Cerebellar cortex (tissue), 1 donor: ENCODE measurements around the gene SPATS2.
A peak's percentile ranks its signal among the peaks of the same experiment; 100 is the strongest.
"Not testable (repeated sequence)": the region's sequence is repeated elsewhere in the genome, so short reads cannot be mapped to it uniquely, and the experiment has no call there.

Source experiments
- DNase-seq: peaks from one replicate; pipeline ENCODE4 v3.0.0-alpha.2; 2015; ENCODE audit warnings: low spot score

SPATS2 gene

DNA sequence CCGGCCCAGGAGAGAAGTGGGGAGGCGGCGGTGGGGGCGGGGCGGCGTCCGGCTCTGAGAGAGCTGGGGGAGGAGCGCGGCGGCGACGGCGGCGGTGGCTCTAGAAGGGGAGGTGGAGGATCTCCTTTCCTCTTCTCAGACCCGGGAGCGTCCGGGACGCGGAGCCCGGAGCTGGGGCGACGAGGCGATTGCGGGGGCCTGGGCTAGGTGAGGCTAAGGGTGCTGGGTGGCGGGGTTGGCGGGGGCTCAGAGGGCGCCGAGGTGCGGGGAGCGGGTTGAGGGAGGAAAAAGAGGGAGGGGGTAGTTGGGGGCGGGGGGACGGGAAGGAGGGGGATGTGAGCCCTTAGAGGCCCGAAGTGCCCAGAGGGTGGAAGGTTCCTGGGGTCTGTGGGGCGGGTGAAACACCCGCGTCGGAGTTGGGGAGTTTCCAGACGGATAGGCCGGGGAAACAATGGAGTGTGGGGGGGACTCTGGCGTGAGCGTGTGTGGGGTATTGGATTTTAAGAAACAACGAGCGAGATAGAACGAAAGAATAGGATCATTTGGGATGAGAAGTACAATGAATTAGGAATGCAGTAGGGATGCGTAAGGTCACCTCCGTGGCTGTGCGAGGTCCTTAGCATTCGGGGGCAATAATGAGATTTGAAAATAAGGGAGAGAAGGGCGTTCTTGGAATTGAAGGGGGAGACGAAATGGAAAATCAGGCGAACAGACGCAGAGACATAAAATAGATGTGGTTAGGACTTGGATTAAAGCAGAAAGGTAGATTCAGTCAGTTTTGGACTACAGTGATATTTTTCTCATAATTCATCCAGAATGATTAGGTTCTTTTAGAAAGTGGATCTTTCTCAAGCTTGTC, at the start of gene SPATS2:
Gene SPATS2 (plus strand): TSS at position 82 of the 859 bp plus-strand sequence. CDS start 93,551 bp downstream, outside the sequence.
- DNase-seq, result peak; percentile 52

DNA sequence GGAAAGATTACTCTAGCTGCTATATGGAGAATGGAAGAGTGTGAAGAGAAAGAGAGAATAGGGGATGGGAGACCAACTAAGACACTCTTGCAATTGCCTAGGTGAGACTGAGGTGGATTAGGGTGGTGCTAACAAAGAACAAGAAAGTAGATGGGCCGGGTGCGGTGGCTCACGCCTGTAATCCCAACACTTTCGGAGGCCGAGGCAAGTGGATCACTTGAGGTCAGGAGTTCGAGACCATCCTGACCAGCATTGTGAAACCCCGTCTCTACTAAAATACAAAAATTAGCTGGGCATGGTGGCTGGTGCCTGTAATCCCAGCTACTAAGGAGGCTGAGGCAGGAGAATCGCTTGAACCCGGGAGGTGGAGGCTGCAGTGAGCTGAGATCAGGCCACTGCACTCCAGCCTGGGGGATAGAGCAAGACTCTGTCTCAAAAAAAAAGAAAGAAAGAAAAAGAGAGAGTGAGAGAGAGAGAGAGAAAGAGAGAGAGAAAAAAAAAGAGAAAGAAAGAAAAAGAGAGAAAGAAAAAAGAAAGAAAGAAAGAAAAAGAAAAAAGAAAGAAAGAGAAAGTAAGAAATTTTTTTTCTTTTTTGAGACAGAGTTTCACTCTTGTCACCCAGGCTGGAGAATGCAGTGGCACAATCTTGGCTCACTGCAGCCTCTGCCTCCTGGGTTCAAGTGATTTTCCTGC, 46.7 kb upstream of the SPATS2 start:
- not testable (repeated sequence) for DNase-seq

DNA sequence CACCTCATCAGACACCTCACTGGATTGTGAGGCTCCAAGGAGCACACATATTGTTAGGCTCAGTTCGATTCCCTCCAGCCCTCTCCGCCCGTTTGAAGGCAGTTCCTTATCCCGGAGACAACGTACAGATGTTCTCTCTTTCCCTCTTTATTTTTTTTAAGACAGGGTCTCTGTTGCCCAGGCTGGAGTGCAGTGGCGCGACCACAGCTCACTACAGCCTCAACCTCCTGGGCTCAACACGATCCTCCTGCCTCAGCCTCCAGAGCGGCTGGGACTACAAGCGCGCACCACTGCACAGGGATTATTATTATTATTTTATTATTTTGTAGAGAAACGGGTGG, 44.9 kb upstream of the SPATS2 start:
- DNase-seq, result no peak

DNA sequence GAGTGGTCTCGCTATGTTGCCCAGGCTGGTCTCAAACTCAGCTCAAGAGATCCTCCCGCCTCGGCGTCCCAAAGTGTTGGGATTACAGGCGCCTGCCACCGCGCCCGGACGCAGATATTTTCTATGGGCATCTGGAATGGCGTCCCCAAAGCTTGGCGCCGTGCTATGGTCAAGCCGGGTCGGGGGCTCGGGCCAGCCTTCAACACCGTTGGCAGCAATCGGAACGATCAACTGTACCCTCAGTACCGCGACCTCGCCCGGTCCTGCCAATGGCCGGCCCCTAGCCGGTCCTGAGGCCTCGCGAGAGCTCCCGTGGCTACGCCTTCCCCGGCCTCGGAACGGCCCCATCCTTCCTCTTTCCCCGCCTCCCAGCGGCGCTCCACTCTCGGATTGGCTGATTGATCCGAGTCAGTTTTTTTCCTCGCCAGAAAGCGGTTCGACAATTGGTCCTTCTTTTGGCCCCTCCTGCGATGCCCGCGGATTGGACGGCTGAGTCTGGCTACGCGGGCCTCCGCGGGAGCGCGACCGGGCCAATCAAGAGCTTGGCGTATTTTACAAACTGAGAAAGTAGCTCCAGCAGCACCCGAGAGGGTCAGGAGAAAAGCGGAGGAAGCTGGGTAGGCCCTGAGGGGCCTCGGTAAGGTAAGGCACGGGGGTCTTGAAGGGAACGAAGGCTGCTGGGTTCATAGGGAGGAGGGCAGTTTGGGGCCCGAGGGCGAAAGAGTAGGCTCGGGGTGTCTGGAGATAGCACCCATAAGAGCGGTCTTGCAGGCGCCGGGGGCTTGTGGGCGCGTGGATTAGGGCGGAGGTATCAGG, 44.3 kb upstream of the SPATS2 start, which contains the start of gene TROAP:
Gene TROAP (plus strand): TSS at position 548 of the 816 bp plus-strand sequence. CDS start 354 bp downstream, outside the sequence.
- peak; percentile 99 for DNase-seq

DNA sequence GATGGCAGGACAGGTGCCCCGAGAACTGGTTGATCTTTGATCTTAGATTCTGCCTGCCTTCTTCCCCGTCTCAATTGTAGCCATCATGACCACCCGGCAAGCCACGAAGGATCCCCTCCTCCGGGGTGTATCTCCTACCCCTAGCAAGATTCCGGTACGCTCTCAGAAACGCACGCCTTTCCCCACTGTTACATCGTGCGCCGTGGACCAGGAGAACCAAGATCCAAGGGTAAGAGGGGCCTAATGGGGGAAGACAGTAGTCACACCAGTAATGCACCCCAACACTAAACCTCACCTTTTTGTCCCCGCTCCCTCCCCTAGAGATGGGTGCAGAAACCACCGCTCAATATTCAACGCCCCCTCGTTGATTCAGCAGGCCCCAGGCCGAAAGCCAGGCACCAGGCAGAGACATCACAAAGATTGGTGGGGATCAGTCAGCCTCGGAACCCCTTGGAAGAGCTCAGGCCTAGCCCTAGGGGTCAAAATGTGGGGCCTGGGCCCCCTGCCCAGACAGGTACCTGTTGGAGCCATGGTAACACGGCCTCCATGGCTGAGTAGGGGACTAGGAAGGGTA, 43.7 kb upstream of the SPATS2 start:
- no peak for DNase-seq

DNA sequence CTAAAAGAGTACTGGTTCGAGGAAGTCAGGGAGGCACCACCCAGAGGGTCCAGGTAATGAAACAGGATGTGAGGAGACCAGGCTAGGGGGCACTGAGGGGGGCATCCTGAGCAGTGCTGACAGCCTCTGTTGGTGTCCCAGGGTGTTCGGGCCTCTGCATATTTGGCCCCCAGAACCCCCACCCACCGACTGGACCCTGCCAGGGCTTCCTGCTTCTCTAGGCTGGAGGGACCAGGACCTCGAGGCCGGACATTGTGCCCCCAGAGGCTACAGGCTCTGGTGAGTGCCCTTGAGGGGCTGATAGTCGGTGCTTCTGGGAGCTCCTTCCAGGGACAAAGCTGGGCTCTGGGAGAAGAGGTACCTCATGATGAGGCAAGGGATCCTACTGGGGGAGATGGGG, 41.7 kb upstream of the SPATS2 start:
- DNase-seq, result no peak

DNA sequence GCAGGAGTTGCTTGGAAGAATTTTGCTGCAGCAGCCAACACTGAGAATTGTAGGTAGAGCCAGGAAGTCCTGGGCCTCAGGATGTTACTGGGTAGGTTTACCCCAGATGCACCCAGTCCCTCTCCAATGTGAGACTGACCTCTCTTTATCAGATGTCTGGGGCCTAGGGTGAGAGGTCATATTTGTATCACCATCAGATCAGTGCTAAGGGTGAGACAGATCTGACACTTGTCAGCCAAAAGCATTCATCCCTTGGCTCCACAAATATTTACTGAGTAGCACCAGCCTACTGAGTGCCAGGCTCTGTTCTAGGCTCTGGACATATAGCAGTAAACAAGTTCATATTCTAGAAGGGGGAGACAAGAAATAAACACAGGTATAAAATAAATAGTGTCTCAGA, 39.9 kb upstream of the SPATS2 start:
- DNase-seq, result no peak

DNA sequence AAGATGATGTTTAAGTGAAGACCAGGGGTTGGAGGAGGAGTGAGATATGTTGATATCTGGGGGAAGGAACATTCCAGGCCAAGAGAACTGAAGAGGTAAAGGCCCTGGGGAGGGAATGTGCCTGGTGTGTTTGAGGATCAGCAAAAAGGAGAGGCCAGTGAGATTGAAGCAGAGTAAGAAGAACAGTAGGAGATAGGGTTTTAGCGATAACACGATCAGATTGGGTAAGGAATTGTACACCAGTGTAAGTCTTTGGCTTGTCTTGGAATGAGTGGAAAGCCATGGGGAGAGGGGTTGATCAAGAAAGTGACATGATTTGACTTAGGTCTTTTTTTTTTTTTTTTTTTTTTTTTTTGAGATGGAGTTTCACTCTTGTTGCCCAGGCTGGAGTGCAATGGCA, 39.4 kb upstream of the SPATS2 start:
- no peak for DNase-seq

DNA sequence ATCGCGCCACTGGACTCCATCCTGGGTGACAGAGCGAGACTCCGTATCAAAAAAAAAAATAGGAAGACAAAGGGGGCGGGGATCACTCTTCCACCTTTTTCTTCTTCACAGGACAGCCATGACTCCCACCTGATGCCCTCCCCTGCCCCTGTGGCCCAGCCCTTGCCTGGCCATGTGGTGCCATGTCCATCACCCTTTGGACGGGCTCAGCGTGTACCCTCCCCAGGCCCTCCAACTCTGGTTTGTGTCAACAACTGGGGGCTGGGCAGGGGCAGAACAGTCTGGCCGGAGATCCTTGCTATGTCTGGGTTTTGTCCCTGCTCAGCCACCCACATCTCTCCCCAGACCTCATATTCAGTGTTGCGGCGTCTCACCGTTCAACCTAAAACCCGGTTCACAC, 38.4 kb upstream of the SPATS2 start:
- DNase-seq, result no peak

DNA sequence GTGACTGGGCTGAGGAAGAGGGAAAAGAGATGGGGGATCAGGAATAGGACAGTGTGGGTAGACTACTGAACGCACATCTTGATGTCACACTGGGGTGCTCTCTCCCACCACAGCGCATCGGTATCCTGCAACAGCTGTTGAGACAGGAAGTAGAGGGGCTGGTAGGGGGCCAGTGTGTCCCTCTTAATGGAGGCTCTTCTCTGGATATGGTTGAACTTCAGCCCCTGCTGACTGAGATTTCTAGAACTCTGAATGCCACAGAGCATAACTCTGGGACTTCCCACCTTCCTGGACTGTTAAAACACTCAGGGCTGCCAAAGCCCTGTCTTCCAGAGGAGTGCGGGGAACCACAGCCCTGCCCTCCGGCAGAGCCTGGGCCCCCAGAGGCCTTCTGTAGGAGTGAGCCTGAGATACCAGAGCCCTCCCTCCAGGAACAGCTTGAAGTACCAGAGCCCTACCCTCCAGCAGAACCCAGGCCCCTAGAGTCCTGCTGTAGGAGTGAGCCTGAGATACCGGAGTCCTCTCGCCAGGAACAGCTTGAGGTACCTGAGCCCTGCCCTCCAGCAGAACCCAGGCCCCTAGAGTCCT, 37.1 kb upstream of the SPATS2 start:
- DNase-seq, result no peak

DNA sequence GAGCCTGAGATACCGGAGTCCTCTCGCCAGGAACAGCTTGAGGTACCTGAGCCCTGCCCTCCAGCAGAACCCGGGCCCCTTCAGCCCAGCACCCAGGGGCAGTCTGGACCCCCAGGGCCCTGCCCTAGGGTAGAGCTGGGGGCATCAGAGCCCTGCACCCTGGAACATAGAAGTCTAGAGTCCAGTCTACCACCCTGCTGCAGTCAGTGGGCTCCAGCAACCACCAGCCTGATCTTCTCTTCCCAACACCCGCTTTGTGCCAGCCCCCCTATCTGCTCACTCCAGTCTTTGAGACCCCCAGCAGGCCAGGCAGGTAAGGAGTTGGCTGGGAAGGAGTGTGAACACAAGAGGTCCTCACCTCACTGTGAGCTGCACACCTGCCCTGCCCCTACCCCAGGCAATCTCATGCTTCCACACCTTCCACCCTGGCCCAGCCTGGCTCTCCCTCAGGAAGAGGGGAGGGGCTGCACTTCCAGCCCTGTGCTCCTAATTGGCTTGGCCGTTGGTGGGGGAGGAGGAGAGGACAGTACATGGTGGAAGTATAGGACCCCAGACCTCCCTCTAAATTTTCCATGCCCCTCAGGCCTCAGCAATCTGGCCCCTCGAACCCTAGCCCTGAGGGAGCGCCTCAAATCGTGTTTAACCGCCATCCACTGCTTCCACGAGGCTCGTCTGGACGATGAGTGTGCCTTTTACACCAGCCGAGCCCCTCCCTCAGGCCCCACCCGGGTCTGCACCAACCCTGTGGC, 36.5 kb upstream of the SPATS2 start:
- DNase-seq, result no peak

DNA sequence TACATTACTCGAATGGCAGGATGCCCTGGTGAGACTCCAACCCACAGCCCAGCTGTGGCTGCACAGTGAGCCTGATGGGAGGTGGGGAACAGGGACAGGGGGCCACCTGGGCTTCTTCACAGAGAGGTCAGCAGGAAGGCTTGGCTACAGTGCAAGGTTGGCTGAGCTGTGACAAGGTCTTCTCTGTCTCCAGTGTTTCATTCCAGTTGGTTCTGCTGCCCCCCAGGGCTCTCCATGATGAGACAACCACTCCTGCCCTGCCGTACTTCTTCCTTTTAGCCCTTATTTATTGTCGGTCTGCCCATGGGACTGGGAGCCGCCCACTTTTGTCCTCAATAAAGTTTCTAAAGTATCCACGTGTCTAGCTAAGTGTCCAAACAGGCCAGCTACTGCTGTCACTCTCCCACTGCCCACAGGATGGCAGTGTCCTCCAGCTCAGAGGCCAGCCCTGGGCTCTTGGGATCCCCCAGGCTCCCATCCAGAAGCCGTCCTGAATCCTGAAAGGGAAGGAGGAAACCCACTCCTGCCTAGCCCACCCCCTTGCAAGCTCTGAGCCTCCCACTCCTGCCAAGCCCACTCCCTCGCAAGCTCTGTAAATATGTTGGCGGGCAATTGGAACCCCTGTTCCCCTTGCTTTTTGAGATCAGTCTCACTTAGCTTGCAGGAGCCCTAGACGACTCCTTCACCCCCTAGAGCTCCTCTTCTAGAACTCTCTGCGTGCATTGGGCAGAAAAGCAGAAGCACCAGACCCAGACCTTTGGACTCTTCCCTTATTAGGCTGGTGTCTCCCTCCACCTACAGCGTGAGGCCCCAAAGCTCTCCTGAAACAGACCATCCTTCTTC, 35.7 kb upstream of the SPATS2 start:
- peak; percentile 84 for DNase-seq

DNA sequence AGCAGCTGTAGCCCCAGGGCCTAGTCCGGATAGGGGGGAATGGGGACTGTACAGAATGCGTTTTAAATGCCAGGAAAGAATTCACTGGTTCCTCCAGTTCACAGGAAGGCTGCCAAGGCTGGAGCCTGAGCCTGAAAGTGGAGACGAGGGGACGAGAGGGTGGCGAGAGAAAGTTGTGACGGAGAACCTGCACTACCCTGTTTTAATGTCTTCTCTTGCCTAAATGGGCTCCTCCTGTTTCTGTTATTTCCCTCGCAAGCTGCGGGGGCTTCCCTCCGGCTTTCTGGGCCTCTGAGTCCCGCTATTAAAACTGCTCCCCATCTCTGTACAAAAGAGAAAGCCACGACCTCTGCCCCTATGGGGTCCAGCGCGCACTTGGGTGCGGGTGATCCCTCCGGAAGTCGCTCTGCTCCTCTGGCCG, 34.8 kb upstream of the SPATS2 start:
- no peak for DNase-seq

DNA sequence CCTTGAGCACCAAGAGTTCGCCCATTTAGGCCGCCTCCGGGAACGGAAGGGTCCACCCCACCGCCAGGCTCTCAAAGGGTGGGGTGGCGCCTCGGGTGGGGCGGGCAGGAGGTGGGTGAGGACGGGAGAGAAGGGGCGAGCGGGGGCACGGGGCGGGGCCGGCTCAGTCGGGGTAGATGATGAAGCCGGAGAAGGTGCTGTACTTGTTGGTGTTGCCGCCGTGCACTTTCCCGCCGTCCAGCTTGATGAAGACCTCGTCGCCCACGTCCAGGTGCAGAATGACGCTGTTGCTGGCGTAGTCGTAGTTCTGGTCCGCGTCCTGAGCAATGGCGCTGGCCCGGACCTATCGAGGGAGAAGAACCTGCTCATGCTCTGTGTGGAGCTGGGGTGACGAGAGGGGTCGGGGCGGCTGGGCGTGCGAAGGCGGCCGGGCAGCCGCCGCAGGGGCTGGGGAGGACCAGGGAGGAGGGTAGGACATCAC, 34.3 kb upstream of the SPATS2 start:
- DNase-seq, result no peak

DNA sequence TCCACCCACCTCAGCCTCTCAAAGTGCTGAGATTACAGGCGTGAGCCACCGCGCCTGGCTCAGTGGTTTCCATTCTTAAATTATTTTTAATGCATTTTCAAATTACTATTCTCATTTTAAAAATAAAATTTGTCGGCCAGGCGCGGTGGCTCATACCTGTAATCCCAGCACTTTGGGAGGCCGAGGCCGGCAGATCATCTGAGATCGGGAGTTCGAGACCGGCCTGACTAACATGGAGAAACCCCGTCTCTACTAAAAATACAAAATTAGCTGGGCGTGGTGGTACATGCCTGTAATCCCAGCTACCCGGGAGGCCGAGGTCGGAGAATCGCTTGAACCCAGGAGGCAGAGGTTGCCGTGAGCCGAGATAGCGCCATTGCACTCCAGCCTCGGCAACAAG, 33.5 kb upstream of the SPATS2 start:
- DNase-seq, result not testable (repeated sequence)

DNA sequence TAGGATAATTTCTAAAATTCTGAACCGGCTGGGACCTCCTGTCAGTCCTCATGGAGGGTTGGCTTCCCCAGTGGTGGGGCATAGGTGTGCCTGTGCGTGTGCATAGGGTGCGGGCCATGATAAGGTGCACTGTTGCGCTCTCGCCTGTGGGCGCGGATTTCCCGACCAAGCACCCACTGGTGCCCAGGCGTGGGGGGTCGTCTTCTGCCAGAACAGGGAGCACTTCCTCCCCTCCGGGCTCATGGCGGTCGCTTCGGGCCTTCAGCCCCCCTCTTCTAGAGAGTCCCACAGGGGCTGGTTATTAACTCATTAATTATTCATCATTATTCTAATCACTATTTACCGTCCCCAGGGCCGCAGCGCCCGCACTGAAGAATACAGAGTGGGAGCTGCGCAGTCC, 33.0 kb upstream of the SPATS2 start:
- no peak for DNase-seq

DNA sequence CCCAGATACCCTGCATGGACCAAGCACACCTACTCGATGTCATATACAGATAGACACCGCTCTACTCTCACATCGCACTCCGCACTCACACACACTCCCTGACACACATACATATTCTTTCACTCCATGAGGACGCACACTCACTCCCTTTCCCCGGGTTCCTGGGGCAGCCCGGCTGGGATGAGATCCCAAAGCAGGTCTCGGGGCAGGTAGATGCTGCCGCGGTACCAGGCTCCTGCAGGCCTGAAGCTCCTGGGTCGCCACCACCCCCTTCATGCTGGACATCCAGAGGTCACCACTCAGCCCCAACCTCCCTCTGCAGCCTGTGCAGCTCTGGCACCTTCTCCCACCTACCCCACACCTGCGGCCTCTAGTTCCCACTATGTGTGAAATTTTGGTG, 32.6 kb upstream of the SPATS2 start:
- no peak for DNase-seq

DNA sequence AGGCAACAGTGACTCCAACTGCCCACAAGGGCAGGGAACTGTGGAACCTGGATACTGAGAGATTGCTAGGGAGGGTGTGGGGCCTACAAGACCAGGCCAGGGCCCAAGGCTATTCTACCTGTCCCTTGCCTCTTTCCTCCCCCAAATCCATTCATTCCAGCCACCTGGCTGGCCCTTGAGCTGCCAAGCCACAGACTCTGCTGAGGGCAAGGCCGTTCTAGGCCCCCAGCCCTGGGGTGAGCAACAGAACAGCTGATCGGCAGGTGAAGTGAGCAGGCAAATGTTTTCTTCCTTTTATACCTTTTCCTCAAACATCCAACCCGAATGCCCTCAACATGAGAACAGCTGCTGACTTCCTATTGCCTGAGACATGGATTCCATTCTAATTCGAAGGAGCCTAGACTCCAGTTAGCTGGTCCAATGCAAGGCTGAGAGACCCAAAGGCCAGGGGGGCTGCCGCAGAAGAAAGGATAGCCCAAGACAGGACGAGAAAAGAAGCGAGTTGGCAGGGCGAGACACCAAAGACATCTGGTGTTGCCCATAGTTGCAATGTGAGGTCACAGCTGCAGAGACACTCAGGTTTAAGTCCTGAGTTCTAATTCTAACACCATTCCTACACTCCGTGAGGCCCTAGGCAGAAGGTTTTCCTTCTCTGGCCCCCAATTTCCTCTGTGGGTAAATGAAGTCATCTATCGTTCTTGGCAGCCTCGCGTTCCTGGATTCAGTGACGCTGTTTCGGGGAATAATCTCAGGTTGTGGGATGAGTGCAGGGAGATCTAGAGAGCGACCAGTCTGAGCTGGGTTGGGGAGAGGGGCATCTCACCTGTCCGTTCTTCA, 31.9 kb upstream of the SPATS2 start:
- no peak for DNase-seq
